Body of pancreas (tissue), 4 donors: Measurements from ENCODE around the gene RTBDN.

Source experiments
- CTCF ChIP-seq, 7 experiments: fragments of 450-650 bp in 4 of 7; fragments of 200-600 bp in 3 of 7; sonication (generic) in 3 of 7; IDR thresholded peaks; one replicate each; pipeline ENCODE4 v1.5.1; 2016 to 2019; ENCODE audit warnings: antibody characterized with exemption in 7 of 7
- POLR2A ChIP-seq, 3 donors: fragments of 450-650 bp; IDR thresholded peaks; one replicate each; pipeline ENCODE4 v1.6.1; 2016; ENCODE audit warnings: antibody characterized with exemption in 3 of 3, mild to moderate bottlenecking in 2 of 3

- TF ChIP-seq POLR2A (IDR thresholded peaks at IDR 0.05) (no peak), CTCF (IDR thresholded peaks at IDR 0.05) (no peak)
These were observed 12.6 kb downstream of the RTBDN start for GRCh38 chr19:12821761-12822160.
